MM.1S (cell line): ENCODE data around the gene RETSAT.
A peak's percentile ranks its signal among the peaks of the same experiment; 100 is the strongest.

Experiments used
- DNase-seq: peaks from one replicate; pipeline ENCODE4 v3.0.0-alpha.2; 2015
- H2AFZ ChIP-seq: fragments of 300-600 bp; sonication (generic); 2 replicates; pipeline ENCODE4 v1.6.0; 2016; ENCODE audit warnings: antibody characterized with exemption, low read length
- H3F3A ChIP-seq: fragments of 300-600 bp; sonication (generic); 2 replicates; pipeline ENCODE4 v1.6.1; 2016; ENCODE audit warnings: mild to moderate bottlenecking, antibody characterized with exemption, low read length, moderate library complexity, mixed read lengths; ENCODE audit not compliant: insufficient read depth
- H3K27ac ChIP-seq: fragments of 300-600 bp; sonication (generic); 2 replicates; pipeline ENCODE4 v1.5.1; 2016; ENCODE audit warnings: mild to moderate bottlenecking, low read length
- H3K27me3 ChIP-seq: fragments of 300-600 bp; sonication (generic); replicated peaks from 2 replicates; pipeline ENCODE4 v1.6.0; 2016; ENCODE audit warnings: low read length; ENCODE audit not compliant: insufficient read depth
- H3K36me3 ChIP-seq: fragments of 300-600 bp; sonication (generic); replicated peaks from 2 replicates; pipeline ENCODE4 v1.6.1; 2016; ENCODE audit warnings: mild to moderate bottlenecking, low read length, mixed read lengths; ENCODE audit not compliant: insufficient read depth
- H3K4me1 ChIP-seq: fragments of 300-600 bp; sonication (generic); 2 replicates; pipeline ENCODE4 v1.6.1; 2016; ENCODE audit warnings: low read length, mixed read lengths
- H3K4me2 ChIP-seq: fragments of 300-600 bp; sonication (generic); 2 replicates; pipeline ENCODE4 v1.6.0; 2016; ENCODE audit warnings: low read depth, low read length
- H3K4me3 ChIP-seq: fragments of 300-600 bp; sonication (generic); 2 replicates; pipeline ENCODE4 v1.5.1; 2016; ENCODE audit warnings: low read length, mixed read lengths
- H3K79me2 ChIP-seq: fragments of 300-600 bp; sonication (generic); 2 replicates; pipeline ENCODE4 v1.6.1; 2016; ENCODE audit warnings: mixed run types, low read length, mixed read lengths
- H3K9ac ChIP-seq: fragments of 300-600 bp; sonication (generic); 2 replicates; pipeline ENCODE4 v1.6.1; 2016; ENCODE audit warnings: low read length, mixed read lengths
- H3K9me2 ChIP-seq: fragments of 300-600 bp; sonication (generic); replicated peaks from 2 replicates; pipeline ENCODE4 v1.6.1; 2016; ENCODE audit warnings: mild to moderate bottlenecking, low read length, mixed read lengths; ENCODE audit not compliant: insufficient read depth
- H3K9me3 ChIP-seq: fragments of 300-600 bp; sonication (generic); replicated peaks from 2 replicates; pipeline ENCODE4 v1.6.1; 2016; ENCODE audit warnings: mild to moderate bottlenecking, low read length, mixed read lengths; ENCODE audit not compliant: insufficient read depth
- H4K20me1 ChIP-seq: fragments of 300-600 bp; sonication (generic); 2 replicates; pipeline ENCODE4 v1.6.1; 2016; ENCODE audit warnings: mild to moderate bottlenecking, low read length, moderate library complexity, mixed read lengths; ENCODE audit not compliant: insufficient read depth
- EZH2 ChIP-seq: fragments of 300-600 bp; sonication (generic); optimal IDR thresholded peaks from 2 replicates; pipeline ENCODE3; 2017; ENCODE audit warnings: low read depth, mild to moderate bottlenecking, antibody characterized with exemption, low read length, mixed read lengths
- EZH2phosphoT487 ChIP-seq: fragments of 300-600 bp; sonication (generic); IDR thresholded peaks from 2 replicates; pipeline ENCODE4 v1.6.1; 2018; ENCODE audit warnings: antibody characterized with exemption, low read length
- TF ChIP-seq, protein P1 (sequence below): fragments of 300-600 bp; sonication (generic); IDR thresholded peaks from 2 replicates; pipeline ENCODE4 v1.5.1; 2016; ENCODE audit warnings: antibody characterized with exemption, low read length, mixed read lengths

The RETSAT gene

GRCh38 chr2:85393836-85394235, 39.5 kb upstream of the RETSAT start:
- Histone ChIP-seq H3K4me2 (no peak overlapping the region), H3K27ac (no peak overlapping the region), H3K9ac (no peak overlapping the region)

GRCh38 chr2:85390941-85391669, 36.8 kb upstream of the RETSAT start:
- no peaks in the 10 kb centered on the region for H3K4me1 ChIP-seq
- no peaks in the 10 kb centered on the region for H3K9me3 ChIP-seq
- TF ChIP-seq, protein P1, sequence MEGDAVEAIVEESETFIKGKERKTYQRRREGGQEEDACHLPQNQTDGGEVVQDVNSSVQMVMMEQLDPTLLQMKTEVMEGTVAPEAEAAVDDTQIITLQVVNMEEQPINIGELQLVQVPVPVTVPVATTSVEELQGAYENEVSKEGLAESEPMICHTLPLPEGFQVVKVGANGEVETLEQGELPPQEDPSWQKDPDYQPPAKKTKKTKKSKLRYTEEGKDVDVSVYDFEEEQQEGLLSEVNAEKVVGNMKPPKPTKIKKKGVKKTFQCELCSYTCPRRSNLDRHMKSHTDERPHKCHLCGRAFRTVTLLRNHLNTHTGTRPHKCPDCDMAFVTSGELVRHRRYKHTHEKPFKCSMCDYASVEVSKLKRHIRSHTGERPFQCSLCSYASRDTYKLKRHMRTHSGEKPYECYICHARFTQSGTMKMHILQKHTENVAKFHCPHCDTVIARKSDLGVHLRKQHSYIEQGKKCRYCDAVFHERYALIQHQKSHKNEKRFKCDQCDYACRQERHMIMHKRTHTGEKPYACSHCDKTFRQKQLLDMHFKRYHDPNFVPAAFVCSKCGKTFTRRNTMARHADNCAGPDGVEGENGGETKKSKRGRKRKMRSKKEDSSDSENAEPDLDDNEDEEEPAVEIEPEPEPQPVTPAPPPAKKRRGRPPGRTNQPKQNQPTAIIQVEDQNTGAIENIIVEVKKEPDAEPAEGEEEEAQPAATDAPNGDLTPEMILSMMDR, result peak; percentile 77
- TF ChIP-seq EZH2, result no peak
- H2AFZ ChIP-seq, result no peak overlapping the region
- H3F3A ChIP-seq, result no peaks in the 10 kb centered on the region
- no peaks in the 10 kb centered on the region for H4K20me1 ChIP-seq
- H3K4me3 ChIP-seq, result no peak overlapping the region
- H3K27ac ChIP-seq, result no peak overlapping the region
- no peaks in the 10 kb centered on the region for H3K79me2 ChIP-seq
- DNase-seq, result peak; percentile 53
- no peak overlapping the region for H3K9ac ChIP-seq
- H3K27me3 ChIP-seq, result no peaks in the 10 kb centered on the region
- no peaks in the 10 kb centered on the region for H3K36me3 ChIP-seq
- no peaks in the 10 kb centered on the region for H3K9me2 ChIP-seq
- H3K4me2 ChIP-seq, result no peak overlapping the region

More at GRCh38 chr2:85393836-85394235, 39.5 kb upstream of the RETSAT start:
- H3K4me3 ChIP-seq, result no peak overlapping the region
- no peaks in the 10 kb centered on the region for H3K27me3 ChIP-seq
- H3K79me2 ChIP-seq, result no peaks in the 10 kb centered on the region
- TF ChIP-seq EZH2phosphoT487, result no peak
- H3K36me3 ChIP-seq, result no peaks in the 10 kb centered on the region
- H2AFZ ChIP-seq, result no peak overlapping the region
- H3F3A ChIP-seq, result peaks cover 13% of the 10 kb centered on the region; the same call in 1 of the 2 replicates
- DNase-seq, result no peak
- no peaks in the 10 kb centered on the region for H3K9me3 ChIP-seq
- H3K9me2 ChIP-seq, result no peaks in the 10 kb centered on the region
- H3K4me1 ChIP-seq, result peaks cover 16% of the 10 kb centered on the region
- no peaks in the 10 kb centered on the region for H4K20me1 ChIP-seq

DNA sequence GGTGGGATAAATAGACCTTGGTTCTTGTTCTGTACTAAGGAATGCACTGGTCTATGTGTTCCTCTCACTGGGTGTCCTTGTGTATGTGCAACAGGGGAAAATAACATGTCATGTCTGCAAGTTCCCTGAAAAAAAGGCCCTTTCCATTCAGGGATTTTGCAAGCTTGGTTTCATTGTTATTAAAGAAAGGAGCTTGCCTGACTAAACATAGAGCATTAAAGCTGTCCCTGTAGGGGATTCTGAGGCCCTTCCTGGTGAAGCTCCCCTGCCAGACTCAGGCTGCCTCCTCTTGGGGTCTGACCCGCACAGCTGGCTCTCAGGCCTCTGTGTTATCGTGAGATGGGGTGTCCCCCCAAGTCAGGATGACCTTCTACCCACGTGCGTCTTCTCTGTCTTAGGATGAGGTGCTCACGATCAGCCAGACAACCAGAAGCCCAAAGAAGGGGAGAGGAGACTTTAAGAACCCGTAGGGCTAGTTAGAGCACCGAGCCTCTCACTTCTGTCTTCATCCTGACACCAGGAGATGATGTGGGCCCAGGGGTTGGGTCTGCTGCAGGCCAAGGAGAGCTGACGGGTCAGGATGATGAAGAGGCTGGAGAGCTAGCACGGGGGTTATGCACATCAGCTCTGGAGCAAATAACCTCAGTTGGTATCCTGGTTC, 34.7 kb upstream of the RETSAT start:
- no peak overlapping the region for H3K27ac ChIP-seq
- DNase-seq, result no peak
- TF ChIP-seq EZH2phosphoT487, result no peak
- TF ChIP-seq EZH2, result no peak
- TF ChIP-seq, protein P1, result no peak
- H3K4me1 ChIP-seq, result no peaks in the 10 kb centered on the region
- H3K27me3 ChIP-seq, result no peaks in the 10 kb centered on the region
- H3K9me3 ChIP-seq, result no peaks in the 10 kb centered on the region
- H3K9me2 ChIP-seq, result no peaks in the 10 kb centered on the region
- H4K20me1 ChIP-seq, result no peaks in the 10 kb centered on the region
- H3K79me2 ChIP-seq, result no peaks in the 10 kb centered on the region
- no peak overlapping the region for H3K9ac ChIP-seq
- no peaks in the 10 kb centered on the region for H3K36me3 ChIP-seq
- H3K4me3 ChIP-seq, result no peak overlapping the region
- no peaks in the 10 kb centered on the region for H3F3A ChIP-seq
- no peak overlapping the region for H2AFZ ChIP-seq
- no peak overlapping the region for H3K4me2 ChIP-seq

DNA sequence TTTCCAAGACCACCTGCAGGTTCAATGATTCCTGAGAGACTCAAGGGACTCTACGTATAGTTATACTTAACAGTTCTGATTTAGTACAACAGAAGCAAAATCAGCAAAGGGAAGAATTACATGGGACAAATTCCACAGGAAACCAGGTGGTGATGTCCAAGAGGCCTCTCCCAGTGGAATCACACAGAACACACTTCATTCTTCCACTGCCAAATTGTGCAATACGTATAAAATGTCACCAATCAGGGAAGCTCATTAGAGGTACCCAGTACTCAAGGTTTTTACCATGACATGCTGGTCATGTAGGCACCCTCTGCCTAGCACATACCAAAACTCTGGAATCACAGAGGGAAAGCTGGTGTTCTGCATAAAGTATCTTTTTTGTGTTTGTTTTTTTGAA, 33.4 kb upstream of the RETSAT start:
- Histone ChIP-seq H3K9me3 (no peaks in the 10 kb centered on the region), H3K9me2 (no peaks in the 10 kb centered on the region), H3K27ac (no peak overlapping the region), H2AFZ (no peak overlapping the region), H4K20me1 (no peaks in the 10 kb centered on the region), H3F3A (no peaks in the 10 kb centered on the region), H3K9ac (no peak overlapping the region), H3K4me3 (no peak overlapping the region), H3K4me2 (no peak overlapping the region), H3K79me2 (no peaks in the 10 kb centered on the region), H3K27me3 (no peaks in the 10 kb centered on the region), H3K36me3 (no peaks in the 10 kb centered on the region), H3K4me1 (no peaks in the 10 kb centered on the region)
- no peak for DNase-seq
- no peak for TF ChIP-seq EZH2
- TF ChIP-seq EZH2phosphoT487, result no peak
- TF ChIP-seq, protein P1, result no peak
